K562 (cell line): Measurements from ENCODE around the gene MYO1B.

Experiments used
- CTCF ChIP-seq, 3 experiments: IDR thresholded peaks in 2 of 3; conservative IDR thresholded peaks in 1 of 3; 2 replicates each; pipeline ENCODE4 v1.5.1; 2011 to 2012; ENCODE audit warnings: low read length in 3 of 3, mild to moderate bottlenecking in 3 of 3, control low read depth in 2 of 3, improper control_type of control experiment in 1 of 3, inconsistent platforms in 1 of 3, low read depth in 1 of 3, mixed read lengths in 1 of 3, moderate library complexity in 1 of 3; ENCODE audit not compliant: insufficient read depth in 2 of 3
- KAT8 ChIP-seq: fragments of 450-650 bp; IDR thresholded peaks from 2 replicates; pipeline ENCODE4 v1.6.1; 2016; ENCODE audit warnings: low read depth, mild to moderate bottlenecking
- STAT5B ChIP-seq: fragments of 250-450 bp; sonication (Bioruptor Pico); IDR thresholded peaks from 2 replicates; pipeline ENCODE4 v1.8.0; 2021; ENCODE audit warnings: mild to moderate bottlenecking, inconsistent platforms
- ZNF707 ChIP-seq: fragments of 250-450 bp; sonication (Bioruptor Pico); conservative IDR thresholded peaks from 2 replicates; pipeline ENCODE4 v1.8.0; 2022; ENCODE audit warnings: inconsistent platforms, mild to moderate bottlenecking, moderate library complexity

GRCh38 chr2:191228861-191229260, 16.3 kb upstream of the MYO1B start:
- TF ChIP-seq KAT8 = no peak
- no peak for TF ChIP-seq ZNF707
- no peak for TF ChIP-seq CTCF (IDR thresholded peaks at IDR 0.05 in 2 of 3, conservative IDR thresholded peaks at IDR 0.05 in 1 of 3; ENCODE audit: insufficient read depth in 2 of 3, low read depth in 1 of 3, low read length in 3 of 3)
- no peak for TF ChIP-seq STAT5B (CRISPR knock-in tag)
